Globus pallidus (tissue), 1 donor: Measurements from ENCODE around the gene DTX2.
"Not testable (repeated sequence)": the region's sequence is repeated elsewhere in the genome, so short reads cannot be mapped to it uniquely, and the experiment has no call there.

Source experiments
- DNase-seq: peaks from one replicate; pipeline ENCODE4 v3.0.0-alpha.2; 2015; ENCODE audit warnings: low spot score

Gene DTX2

GRCh38 chr7:76461464-76462101, at the start of gene DTX2:
DTX2 (plus strand) TSS chr7:76461709; CDS start chr7:76480510, 18,801 bp downstream.
- DNase-seq, result not testable (repeated sequence)

- no peak for DNase-seq
Measured at GRCh38 chr7:76412249-76412648, 49.3 kb upstream of the DTX2 start.

DNA sequence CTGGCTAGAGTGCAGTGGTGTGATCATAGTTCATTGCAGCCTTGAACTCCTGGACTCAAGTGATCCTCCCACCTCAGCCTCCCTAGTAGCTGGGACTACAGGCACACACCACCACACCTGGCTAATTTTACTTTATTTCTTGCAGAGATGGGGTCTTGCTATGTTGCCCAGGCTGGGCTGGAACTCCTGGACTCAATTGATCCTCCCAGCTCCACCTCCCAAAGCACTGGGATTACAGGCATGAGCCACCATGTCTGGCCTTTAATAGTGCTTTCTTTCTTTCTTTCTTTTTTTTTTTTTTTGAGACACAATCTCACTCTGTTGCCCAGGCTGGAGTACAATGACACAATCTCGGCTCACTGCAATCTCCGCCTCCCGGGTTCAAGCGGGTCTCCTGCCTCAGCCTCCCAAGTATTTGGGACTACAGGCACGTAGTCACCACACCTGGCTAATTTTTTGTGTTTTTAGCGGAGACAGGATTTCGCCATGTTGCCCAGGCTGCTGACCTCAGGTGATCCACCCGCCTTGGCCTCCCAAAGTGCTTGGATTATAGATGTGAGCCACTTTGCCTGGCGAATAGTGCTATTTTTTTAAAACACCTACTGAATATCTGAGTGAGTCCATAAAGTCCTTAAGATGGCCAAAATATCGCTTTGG, 43.7 kb upstream of the DTX2 start:
- DNase-seq, result not testable (repeated sequence)

DNA sequence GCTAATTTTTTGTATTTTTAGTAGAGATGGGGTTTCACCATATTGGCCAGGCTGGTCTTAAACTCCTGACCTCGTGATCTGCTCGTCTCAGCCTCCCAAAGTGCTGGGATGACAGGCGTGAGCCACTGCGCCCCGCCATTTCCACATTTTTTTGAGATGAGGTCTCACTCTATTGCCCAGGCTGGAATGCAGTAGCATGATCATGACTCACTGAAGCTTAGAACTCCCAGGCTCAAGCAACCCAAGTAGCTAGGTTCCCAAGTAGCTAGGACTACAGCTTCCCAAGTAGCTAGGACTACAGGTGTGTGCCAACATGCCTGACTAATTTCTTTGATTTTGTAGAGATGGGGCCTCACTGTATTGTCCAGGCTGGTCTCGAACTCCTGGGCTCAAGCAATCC, 40.4 kb upstream of the DTX2 start:
- DNase-seq, result not testable (repeated sequence)

DNA sequence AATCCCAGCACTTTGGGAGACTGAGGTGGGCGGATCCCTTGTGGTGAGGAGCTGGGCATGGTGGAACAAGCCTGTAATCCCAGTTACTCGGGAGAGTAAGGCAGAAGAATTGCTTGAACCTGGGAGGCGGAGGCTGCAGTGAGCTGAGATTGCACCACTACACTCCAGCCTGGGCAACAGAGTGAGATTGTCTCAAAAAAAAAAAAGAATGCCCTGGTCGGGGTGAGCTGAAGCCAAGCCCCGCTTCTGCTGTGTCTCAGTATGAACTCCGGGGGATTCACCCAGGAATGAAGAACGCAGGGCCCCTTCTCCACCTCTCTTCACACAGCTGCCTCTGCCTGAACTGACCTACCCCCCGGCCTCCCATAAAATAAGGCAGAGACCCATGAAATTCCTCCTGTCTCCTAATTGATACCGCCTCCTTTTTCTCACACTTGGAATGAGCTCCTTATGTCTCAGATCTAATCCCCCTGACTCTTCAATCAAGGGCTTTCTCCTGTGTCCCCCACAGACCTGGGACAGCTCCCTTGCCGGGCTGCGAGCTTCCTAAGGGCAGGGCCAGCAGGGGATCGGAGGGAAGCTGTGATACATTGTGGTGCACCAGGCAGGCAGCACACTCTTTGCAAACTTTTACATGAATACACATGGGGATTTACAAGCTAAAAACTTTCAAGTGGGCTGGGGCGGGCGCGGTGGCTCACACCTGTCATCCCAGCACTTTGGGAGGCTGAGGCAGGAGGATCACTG, 37.7 kb upstream of the DTX2 start:
- no peak for DNase-seq

GRCh38 chr7:76424413-76425111, 36.9 kb upstream of the DTX2 start, which contains the start of gene ZP3:
ZP3 (plus strand) TSS chr7:76424950; CDS start chr7:76424965, 15 bp downstream.
- DNase-seq, result no peak

- DNase-seq, result no peak
Measured at GRCh38 chr7:76425156-76425555, 36.4 kb upstream of the DTX2 start.

DNA sequence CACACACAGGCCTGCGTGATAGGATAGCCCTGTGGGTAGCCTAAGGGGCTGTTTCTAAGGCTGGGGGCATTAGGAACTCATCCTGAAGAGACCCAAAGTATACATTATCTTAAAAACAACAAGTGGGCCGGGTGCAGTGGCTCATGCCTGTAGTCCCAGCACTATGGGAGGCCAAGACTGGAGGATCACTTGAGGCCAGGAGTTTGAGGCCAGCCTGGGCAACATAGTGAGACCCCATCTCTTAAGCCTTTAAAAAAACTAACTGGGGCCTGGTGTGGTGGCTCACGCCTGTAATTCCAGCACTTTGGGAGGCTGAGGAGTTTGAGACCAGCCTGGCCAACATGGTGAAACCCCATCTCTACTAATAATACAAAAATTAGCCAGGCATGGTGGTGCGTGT, 36.0 kb upstream of the DTX2 start:
- not testable (repeated sequence) for DNase-seq

DNA sequence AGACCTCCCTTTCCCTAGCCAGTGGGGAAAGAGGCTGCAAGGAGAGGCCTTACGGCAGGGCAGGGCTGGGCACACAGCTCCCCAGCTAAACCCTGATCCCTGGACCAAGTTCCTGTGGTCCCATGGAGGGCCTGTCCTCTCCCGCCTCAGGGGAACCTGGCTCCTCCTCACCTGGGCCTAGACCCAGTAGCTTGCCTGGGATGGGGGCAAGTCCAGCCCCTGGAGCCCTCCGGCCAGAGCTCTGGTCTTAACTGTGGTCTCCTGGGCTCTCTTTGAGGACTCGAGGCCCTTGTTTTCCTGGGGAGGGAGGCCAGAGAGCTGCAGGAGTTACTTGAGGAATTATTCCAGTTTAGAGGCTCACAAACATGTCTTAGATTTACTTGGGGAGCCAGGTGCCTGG, 35.3 kb upstream of the DTX2 start:
- DNase-seq, result no peak

GRCh38 chr7:76427635-76428034, 33.9 kb upstream of the DTX2 start:
- DNase-seq, result no peak

GRCh38 chr7:76428149-76428823, 33.2 kb upstream of the DTX2 start:
- DNase-seq, result no peak

GRCh38 chr7:76428868-76429805, 32.4 kb upstream of the DTX2 start:
- DNase-seq, result peak; percentile 38

- DNase-seq, result no peak
Measured at GRCh38 chr7:76430211-76430610, 31.3 kb upstream of the DTX2 start.

DNA sequence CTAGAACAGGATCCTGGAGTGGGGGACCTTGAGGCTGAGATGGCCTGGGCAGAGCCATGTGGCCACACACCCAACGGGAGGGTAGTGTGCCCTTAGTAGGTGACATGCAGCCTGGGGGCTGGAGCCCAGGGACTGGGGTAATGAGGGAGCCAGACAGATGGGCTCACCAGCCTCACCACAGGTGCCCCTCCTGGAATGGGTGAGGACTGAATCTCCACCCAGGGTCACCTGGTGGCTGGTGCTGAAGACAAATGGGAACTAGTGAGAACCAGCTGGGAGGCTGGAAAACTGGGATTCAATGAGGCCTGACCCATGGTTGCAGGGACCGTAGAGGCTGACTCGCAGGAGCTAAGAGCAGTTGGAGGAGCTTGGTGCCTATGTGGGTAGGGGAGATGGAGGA, 30.7 kb upstream of the DTX2 start:
- DNase-seq, result no peak

DNA sequence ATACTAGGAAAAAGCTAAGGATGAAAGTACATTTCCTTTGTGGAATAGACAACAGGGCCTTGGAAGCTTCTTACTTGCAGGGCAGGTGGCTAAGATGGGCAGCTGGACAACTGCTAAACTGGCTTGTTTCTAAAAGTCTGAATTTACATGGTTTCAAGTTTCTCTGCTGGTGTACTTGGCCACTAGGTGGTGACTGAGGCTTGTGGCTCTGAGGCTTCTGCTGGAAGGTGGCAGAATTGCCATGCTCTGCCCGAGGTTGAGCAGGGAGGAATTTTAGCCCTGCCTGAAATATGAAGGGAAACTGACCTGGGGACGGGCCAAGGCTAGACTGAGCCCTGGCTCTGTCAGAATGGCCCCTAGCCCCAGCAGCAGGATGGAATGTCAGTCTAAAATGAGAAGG, 23.6 kb upstream of the DTX2 start:
- peak; percentile 39 for DNase-seq

- not testable (repeated sequence) for DNase-seq
Measured at GRCh38 chr7:76439120-76439888, 22.2 kb upstream of the DTX2 start.

DNA sequence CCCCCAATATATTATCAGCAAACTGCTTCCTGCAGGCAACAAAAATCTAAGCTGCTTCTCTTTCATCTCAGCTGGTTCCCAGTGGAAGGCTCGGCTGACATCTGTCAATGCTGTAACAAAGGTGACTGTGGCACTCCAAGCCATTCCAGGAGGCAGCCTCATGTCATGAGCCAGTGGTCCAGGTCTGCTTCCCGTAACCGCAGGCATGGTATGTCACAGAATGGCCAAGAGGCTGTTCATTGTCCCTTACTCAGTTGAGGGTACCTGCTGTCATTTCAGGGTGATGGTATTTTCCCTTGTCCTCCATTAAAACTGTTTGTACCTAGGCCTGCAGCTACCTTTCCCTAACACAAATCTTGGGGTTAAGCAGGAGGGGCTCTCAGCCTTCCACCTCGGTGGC, 21.1 kb upstream of the DTX2 start:
- not testable (repeated sequence) for DNase-seq

DNA sequence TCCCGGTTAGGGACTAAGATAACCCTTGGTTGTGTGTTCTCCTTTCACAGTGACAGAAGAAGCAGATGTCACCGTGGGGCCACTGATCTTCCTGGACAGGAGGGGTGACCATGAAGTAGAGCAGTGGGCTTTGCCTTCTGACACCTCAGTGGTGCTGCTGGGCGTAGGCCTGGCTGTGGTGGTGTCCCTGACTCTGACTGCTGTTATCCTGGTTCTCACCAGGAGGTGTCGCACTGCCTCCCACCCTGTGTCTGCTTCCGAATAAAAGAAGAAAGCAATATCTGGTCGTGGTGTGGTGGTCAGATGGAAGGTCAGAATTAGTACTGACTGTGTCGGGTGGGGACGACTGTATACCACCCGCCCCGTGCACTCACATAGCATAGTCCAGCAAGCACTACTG, 19.7 kb upstream of the DTX2 start:
- not testable (repeated sequence) for DNase-seq

DNA sequence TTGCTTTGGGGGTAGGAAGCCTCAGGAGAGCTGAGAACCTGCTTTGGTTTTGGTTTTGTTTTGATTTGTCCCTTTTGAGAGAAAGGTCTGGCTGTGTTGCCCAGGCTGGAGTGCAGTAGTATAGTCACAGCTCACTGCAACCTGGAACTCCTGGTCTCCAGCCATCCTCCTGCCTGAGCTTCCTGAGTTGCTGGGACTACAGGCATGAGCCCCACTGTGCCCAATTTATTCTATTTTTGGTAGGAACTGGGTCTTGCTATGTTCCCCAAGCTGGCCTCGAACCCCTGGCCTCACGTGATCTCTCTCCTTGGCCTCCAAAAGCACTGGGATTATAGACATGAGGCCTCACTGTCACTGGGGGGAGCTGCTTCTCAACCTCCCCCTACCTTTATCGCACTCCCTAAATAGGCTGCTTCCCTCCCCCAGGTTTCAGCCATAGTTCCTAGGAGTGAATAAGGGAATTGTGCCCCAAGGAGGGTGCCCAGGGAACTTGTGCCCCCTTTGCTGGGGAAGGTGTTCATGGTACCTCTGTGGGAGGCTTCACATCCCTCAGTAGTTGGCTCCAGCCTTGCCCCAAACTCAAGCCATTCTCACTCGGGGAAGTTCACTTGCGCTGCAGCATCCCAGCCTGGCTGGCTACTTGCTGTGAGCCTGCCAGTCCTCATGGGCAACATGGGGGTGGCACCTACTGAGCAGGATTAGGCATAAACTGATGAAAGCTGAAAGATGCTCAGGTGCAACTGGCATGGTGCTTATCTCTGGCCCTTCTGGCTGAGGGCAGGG, 18.7 kb upstream of the DTX2 start:
- DNase-seq, result not testable (repeated sequence)
